Measurements from ENCODE around the gene FES. TPM values are rescaled to one million over a fixed set of nuclear protein-coding genes. Genes with fewer than 3 reads are reported as not detected.

Gene FES
- total RNA-seq, 1 donor from 2014 or later, result 15.1 TPM

DNA sequence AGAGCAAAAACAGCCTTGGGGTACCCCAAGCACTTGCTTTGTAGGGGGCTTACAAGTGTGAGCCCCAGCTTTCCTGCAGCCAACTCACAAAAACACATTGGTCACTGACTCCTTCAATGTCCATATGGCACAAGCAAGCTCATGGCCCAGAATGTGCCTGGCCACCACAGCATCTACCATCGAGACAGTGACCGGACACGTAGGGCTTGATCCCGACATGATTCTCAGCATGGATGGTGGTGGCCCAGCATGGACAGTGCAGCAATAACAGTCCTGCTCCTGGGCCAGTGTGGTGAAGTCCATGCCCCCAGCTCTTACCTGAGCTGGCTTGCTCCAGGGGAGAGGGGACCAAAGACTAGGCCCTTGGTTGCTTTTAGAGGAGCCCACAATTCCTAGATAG is 56.7 kb downstream of the FES start:
- TF ChIP-seq, protein P1, sequence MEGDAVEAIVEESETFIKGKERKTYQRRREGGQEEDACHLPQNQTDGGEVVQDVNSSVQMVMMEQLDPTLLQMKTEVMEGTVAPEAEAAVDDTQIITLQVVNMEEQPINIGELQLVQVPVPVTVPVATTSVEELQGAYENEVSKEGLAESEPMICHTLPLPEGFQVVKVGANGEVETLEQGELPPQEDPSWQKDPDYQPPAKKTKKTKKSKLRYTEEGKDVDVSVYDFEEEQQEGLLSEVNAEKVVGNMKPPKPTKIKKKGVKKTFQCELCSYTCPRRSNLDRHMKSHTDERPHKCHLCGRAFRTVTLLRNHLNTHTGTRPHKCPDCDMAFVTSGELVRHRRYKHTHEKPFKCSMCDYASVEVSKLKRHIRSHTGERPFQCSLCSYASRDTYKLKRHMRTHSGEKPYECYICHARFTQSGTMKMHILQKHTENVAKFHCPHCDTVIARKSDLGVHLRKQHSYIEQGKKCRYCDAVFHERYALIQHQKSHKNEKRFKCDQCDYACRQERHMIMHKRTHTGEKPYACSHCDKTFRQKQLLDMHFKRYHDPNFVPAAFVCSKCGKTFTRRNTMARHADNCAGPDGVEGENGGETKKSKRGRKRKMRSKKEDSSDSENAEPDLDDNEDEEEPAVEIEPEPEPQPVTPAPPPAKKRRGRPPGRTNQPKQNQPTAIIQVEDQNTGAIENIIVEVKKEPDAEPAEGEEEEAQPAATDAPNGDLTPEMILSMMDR (IDR thresholded peaks at IDR 0.05; ENCODE audit: insufficient read depth, low read length, poor library complexity, severe bottlenecking), result no peak
- Histone ChIP-seq H3K36me3 (ENCODE audit: control insufficient read depth, insufficient read depth, low read length) (peaks cover 4% of the 10 kb centered on the region), H3K4me3 (ENCODE audit: low read depth, low read length) (no peak overlapping the region), H3K27me3 (ENCODE audit: control insufficient read depth, insufficient read depth, low read length) (no peaks in the 10 kb centered on the region)
- no peak for DNase-seq (ENCODE audit: low read depth)

DNA sequence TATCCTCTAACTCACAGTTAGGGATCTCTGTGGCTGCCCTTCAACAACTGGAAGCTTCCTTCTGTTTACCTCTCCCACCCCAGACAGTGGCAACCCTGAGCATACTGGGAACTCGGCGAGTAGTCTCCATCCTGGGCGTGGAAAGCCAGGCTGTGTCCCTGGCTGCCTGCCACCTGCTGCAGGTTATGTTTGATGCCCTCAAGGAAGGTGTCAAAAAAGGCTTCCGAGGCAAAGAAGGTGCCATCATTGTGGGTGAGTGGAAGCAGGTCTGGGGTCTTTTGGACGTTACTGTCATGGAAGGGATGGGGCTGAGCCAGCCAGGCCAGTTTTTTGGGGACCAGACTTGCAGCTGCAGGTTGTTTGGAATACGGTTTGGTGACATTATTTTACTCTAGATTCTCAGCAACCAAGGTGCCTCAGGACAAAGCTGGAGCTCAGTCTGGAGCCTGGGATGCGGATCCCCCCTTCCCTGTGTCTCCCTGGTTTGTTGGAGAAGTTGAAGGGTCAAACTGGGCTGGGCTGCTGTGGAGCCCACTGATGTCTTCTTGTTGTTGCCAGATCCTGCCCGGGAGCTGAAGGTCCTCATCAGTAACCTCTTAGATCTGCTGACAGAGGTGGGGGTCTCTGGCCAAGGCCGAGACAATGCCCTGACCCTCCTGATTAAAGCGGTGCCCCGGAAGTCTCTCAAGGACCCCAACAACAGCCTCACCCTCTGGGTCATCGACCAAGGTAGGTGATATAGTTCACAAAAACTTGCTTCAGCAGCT is 58.2 kb downstream of the FES start:
- DNase-seq (ENCODE audit: low read depth), result no peak
- no peaks in the 10 kb centered on the region for H3K27me3 ChIP-seq (ENCODE audit: control insufficient read depth, insufficient read depth, low read length)
- TF ChIP-seq, protein P1 (IDR thresholded peaks at IDR 0.05; ENCODE audit: insufficient read depth, low read length, poor library complexity, severe bottlenecking), result no peak
- H3K4me3 ChIP-seq (ENCODE audit: low read depth, low read length), result no peak overlapping the region
- H3K36me3 ChIP-seq (ENCODE audit: control insufficient read depth, insufficient read depth, low read length), result peaks cover 6% of the 10 kb centered on the region

DNA sequence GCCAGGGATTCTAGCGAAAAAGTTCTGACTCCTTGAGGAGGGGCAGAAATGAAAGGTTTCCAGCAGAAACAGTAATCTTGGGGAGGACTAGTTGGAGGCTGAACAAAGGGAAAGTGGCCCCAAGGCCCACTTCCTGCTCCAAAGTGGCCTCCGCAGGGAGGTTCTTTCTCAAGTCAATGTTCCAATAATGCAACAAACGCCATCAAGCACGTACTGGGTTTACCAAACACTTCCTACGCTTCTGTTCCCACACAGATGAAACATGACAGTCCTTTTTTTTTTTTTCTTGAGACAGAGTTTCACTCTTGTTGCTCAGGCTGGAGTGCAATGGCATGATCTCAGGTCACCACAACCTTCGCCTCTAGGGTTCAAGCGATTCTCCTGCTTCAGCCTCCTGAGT is 60.8 kb downstream of the FES start:
- DNase-seq (ENCODE audit: low read depth), result no peak
- TF ChIP-seq, protein P1 (IDR thresholded peaks at IDR 0.05; ENCODE audit: insufficient read depth, low read length, poor library complexity, severe bottlenecking), result no peak
- Histone ChIP-seq H3K4me3 (ENCODE audit: low read depth, low read length) (no peak overlapping the region), H3K36me3 (ENCODE audit: control insufficient read depth, insufficient read depth, low read length) (peaks cover 9% of the 10 kb centered on the region), H3K27me3 (ENCODE audit: control insufficient read depth, insufficient read depth, low read length) (no peaks in the 10 kb centered on the region)

Other genes starting within 250 kb of the FES start
- 5.0 and 5.6 TPM in 2 replicates for gene BLM, start 167.2 kb upstream of the FES start, total RNA-seq
- gene FURIN, start 15.9 kb upstream of the FES start, total RNA-seq, result 103 and 124 TPM in 2 replicates
- 31.1 and 33.3 TPM in 2 replicates for gene MAN2A2, start 18.8 kb downstream of the FES start, total RNA-seq
- 20.0 and 24.4 TPM in 2 replicates for gene HDDC3, start 48.0 kb downstream of the FES start, total RNA-seq
- gene UNC45A, start 50.8 kb downstream of the FES start, total RNA-seq, result 50.1 and 62.7 TPM in 2 replicates
- gene RCCD1, start 70.4 kb downstream of the FES start, total RNA-seq, result 8.9 and 12.5 TPM in 2 replicates
- 17.0 and 30.0 TPM in 2 replicates for gene PRC1, start 110.0 kb downstream of the FES start, total RNA-seq
- 15.5 and 19.7 TPM in 2 replicates for gene VPS33B, start 138.1 kb downstream of the FES start, total RNA-seq
- gene SV2B, start 215.8 kb downstream of the FES start, total RNA-seq, result 1.8 and 3.3 TPM in 2 replicates